Neuronal stem cell (in vitro differentiated cells): ENCODE data around the gene CDCA7.

ENCODE experiments used
- DNase-seq: peaks from one replicate; pipeline ENCODE4 v3.0.0-alpha.2; 2013; ENCODE audit warnings: low spot score
- H2AFZ ChIP-seq: one replicate; pipeline ENCODE4 v1.6.1; 2013; ENCODE audit warnings: mild to moderate bottlenecking, low read length, inconsistent platforms
- H2AK5ac ChIP-seq: 2 replicates; pipeline ENCODE4 v1.6.1; 2013; ENCODE audit warnings: low read depth, mild to moderate bottlenecking, inconsistent platforms, low read length, moderate library complexity, mixed read lengths
- H2BK120ac ChIP-seq: 2 replicates; pipeline ENCODE4 v1.6.1; 2013; ENCODE audit warnings: low read depth, mild to moderate bottlenecking, inconsistent platforms, low read length, moderate library complexity, mixed read lengths
- H2BK12ac ChIP-seq: one replicate; pipeline ENCODE4 v1.6.1; 2013; ENCODE audit warnings: low read length, inconsistent platforms
- H2BK15ac ChIP-seq: 2 replicates; pipeline ENCODE4 v1.6.1; 2013; ENCODE audit warnings: mild to moderate bottlenecking, low read length, inconsistent platforms, mixed read lengths
- H2BK5ac ChIP-seq: one replicate; pipeline ENCODE4 v1.6.1; 2013; ENCODE audit warnings: inconsistent platforms, mild to moderate bottlenecking, low read length, moderate library complexity
- H3K14ac ChIP-seq: one replicate; pipeline ENCODE4 v1.6.1; 2013; ENCODE audit warnings: low read length, inconsistent platforms
- H3K18ac ChIP-seq: 2 replicates; pipeline ENCODE4 v1.6.1; 2013; ENCODE audit warnings: low read length, inconsistent platforms
- H3K23ac ChIP-seq: 2 replicates; pipeline ENCODE4 v1.6.1; 2013; ENCODE audit warnings: low read depth, mild to moderate bottlenecking, mixed read lengths, low read length, inconsistent platforms; ENCODE audit not compliant: poor library complexity
- H3K27ac ChIP-seq: replicated peaks from 3 replicates; pipeline ENCODE4 v1.5.1; 2013; ENCODE audit warnings: low read length, inconsistent platforms
- H3K27me3 ChIP-seq, 3 experiments: 2 replicates each; pipeline ENCODE4 v1.6.1; 2013; ENCODE audit warnings: low read length in 3 of 3, mild to moderate bottlenecking in 2 of 3, inconsistent platforms in 1 of 3, low read depth in 1 of 3, mixed read lengths in 1 of 3, moderate library complexity in 1 of 3; ENCODE audit not compliant: control insufficient read depth in 3 of 3, insufficient read depth in 3 of 3
- H3K36me3 ChIP-seq, 2 donors: replicated peaks in 1 of 2; 2 replicates each; pipeline ENCODE4 v1.6.1; 2013; ENCODE audit warnings: low read length in 2 of 2; ENCODE audit not compliant: control insufficient read depth in 2 of 2, insufficient read depth in 2 of 2
- H3K4ac ChIP-seq: 2 replicates; pipeline ENCODE4 v1.6.1; 2013; ENCODE audit warnings: inconsistent platforms, mild to moderate bottlenecking, low read length, moderate library complexity
- H3K4me1 ChIP-seq, 2 donors: 1 replicate in 1 of 2; 2 replicates in 1 of 2; pipeline ENCODE4 v1.6.1; 2013; ENCODE audit warnings: low read length in 2 of 2, low read depth in 1 of 2; ENCODE audit not compliant: control insufficient read depth in 2 of 2, insufficient read depth in 1 of 2
- H3K4me2 ChIP-seq: one replicate; pipeline ENCODE4 v1.6.1; 2013; ENCODE audit warnings: mild to moderate bottlenecking, low read length, inconsistent platforms; ENCODE audit not compliant: insufficient read depth, poor library complexity, severe bottlenecking
- H3K4me3 ChIP-seq, 2 donors: 2 replicates each; pipeline ENCODE4 v1.5.1; 2013; ENCODE audit warnings: low read length in 2 of 2, mild to moderate bottlenecking in 2 of 2, inconsistent platforms in 1 of 2, moderate library complexity in 1 of 2
- H3K79me1 ChIP-seq: one replicate; pipeline ENCODE4 v1.6.1; 2013; ENCODE audit warnings: low read depth, mild to moderate bottlenecking, inconsistent platforms, low read length, moderate library complexity
- H3K9ac ChIP-seq: one replicate; pipeline ENCODE4 v1.6.1; 2013; ENCODE audit warnings: mild to moderate bottlenecking, low read depth, low read length, inconsistent platforms; ENCODE audit not compliant: poor library complexity
- H3K9me3 ChIP-seq, 2 donors: replicated peaks in 1 of 2; 2 replicates each; pipeline versions ENCODE3 to v1.6.1; 2013; ENCODE audit warnings: low read length in 2 of 2, mild to moderate bottlenecking in 2 of 2, inconsistent platforms in 1 of 2, low read depth in 1 of 2, mixed read lengths in 1 of 2, moderate library complexity in 1 of 2; ENCODE audit not compliant: control insufficient read depth in 2 of 2, insufficient read depth in 1 of 2
- H4K8ac ChIP-seq: one replicate; pipeline ENCODE4 v1.6.1; 2013; ENCODE audit warnings: low read depth, mild to moderate bottlenecking, inconsistent platforms, low read length, moderate library complexity
- H4K91ac ChIP-seq: one replicate; pipeline ENCODE4 v1.6.1; 2013; ENCODE audit warnings: low read length, low read depth, mild to moderate bottlenecking, inconsistent platforms; ENCODE audit not compliant: poor library complexity
- WGBS, 2 donors: extraction: QIAGEN DNeasy Blood & Tissue Kit; methylation state at CpG; one replicate each; pipeline ENCODE4 v1.1.7; 2013; ENCODE audit warnings: missing lambda C conversion rate in 2 of 2, mixed read lengths in 1 of 2; ENCODE audit not compliant: insufficient read length in 2 of 2, insufficient replicate concordance in 1 of 2; ENCODE audit errors: extremely low coverage in 2 of 2; 5-methylcytosine and 5-hydroxymethylcytosine counted together

CDCA7 gene

GRCh38 chr2:173399229-173399628 lies 44.6 kb downstream of the CDCA7 start:
- Histone ChIP-seq H2BK12ac (no peak overlapping the region), H3K4me2 (no peak overlapping the region), H3K36me3 (no peaks in the 10 kb centered on the region), H3K14ac (no peak overlapping the region), H3K27me3 (no peaks in the 10 kb centered on the region), H4K91ac (no peak overlapping the region), H2BK15ac (no peak overlapping the region), H3K4me3 (no peak overlapping the region), H3K27ac (no peak overlapping the region), H3K18ac (no peak overlapping the region), H3K9ac (no peak overlapping the region), H2AFZ (no peak overlapping the region), H3K23ac (no peak overlapping the region), H3K4me1 (peaks cover 1 to 10% of the 10 kb centered on the region in 2 donors), H3K79me1 (no peaks in the 10 kb centered on the region), H2BK120ac (no peak overlapping the region), H2AK5ac (no peak overlapping the region), H4K8ac (no peak overlapping the region), H3K4ac (no peak overlapping the region), H3K9me3 (peaks cover 0 to 2% of the 10 kb centered on the region in 2 donors), H2BK5ac (no peak overlapping the region)
- DNase-seq: no peak
- WGBS, 2 donors: no CpG with 5 or more reads among the region's 4 CpGs

GRCh38 chr2:173400760-173401159 lies 46.1 kb downstream of the CDCA7 start:
- Histone ChIP-seq H3K27ac (no peak overlapping the region), H2BK15ac (no peak overlapping the region), H3K79me1 (no peaks in the 10 kb centered on the region), H4K8ac (no peak overlapping the region), H2AK5ac (no peak overlapping the region), H3K27me3 (no peaks in the 10 kb centered on the region), H3K9ac (no peak overlapping the region), H3K9me3 (peaks cover 0 to 2% of the 10 kb centered on the region in 2 donors), H2BK120ac (no peak overlapping the region), H3K4me1 (peaks cover 0 to 3% of the 10 kb centered on the region in 2 donors), H2AFZ (peak overlapping the region; percentile 36), H3K4me3 (no peak overlapping the region), H3K14ac (no peak overlapping the region), H3K23ac (no peak overlapping the region), H4K91ac (no peak overlapping the region), H2BK12ac (no peak overlapping the region), H3K36me3 (no peaks in the 10 kb centered on the region), H2BK5ac (no peak overlapping the region), H3K4me2 (no peak overlapping the region), H3K18ac (no peak overlapping the region), H3K4ac (no peak overlapping the region)
- WGBS, 2 donors: no CpG with 5 or more reads among the region's 4 CpGs
- DNase-seq: no peak

- no peak overlapping the region for H3K18ac ChIP-seq
- H2AFZ ChIP-seq: peak overlapping the region; percentile 80
- H2BK5ac ChIP-seq: no peak overlapping the region
- no peak overlapping the region for H3K4ac ChIP-seq
- peaks cover 0 to 3% of the 10 kb centered on the region in 2 donors for H3K4me1 ChIP-seq
- no peak overlapping the region for H2BK12ac ChIP-seq
- H2BK15ac ChIP-seq: no peak overlapping the region
- no peak overlapping the region for H2AK5ac ChIP-seq
- H3K36me3 ChIP-seq: no peaks in the 10 kb centered on the region
- WGBS, 2 donors: no CpG with 5 or more reads among the region's 7 CpGs
- no peaks in the 10 kb centered on the region for H3K9me3 ChIP-seq
- H3K27ac ChIP-seq: no peak overlapping the region
- H4K91ac ChIP-seq: no peak overlapping the region
- no peaks in the 10 kb centered on the region for H3K79me1 ChIP-seq
- H3K27me3 ChIP-seq: no peaks in the 10 kb centered on the region
- no peak for DNase-seq
- peak overlapping the region; percentile 29 for H3K4me2 ChIP-seq
- no peak overlapping the region for H3K23ac ChIP-seq
- no peak overlapping the region for H2BK120ac ChIP-seq
- H3K4me3 ChIP-seq: no peak overlapping the region
- H4K8ac ChIP-seq: no peak overlapping the region
- H3K9ac ChIP-seq: no peak overlapping the region
- H3K14ac ChIP-seq: no peak overlapping the region
Measured at GRCh38 chr2:173401716-173402326, 47.1 kb downstream of the CDCA7 start.

GRCh38 chr2:173402405-173402974 lies 47.8 kb downstream of the CDCA7 start:
- no peaks in the 10 kb centered on the region for H3K9me3 ChIP-seq
- no peak overlapping the region for H3K4ac ChIP-seq
- H2BK120ac ChIP-seq: no peak overlapping the region
- H3K27me3 ChIP-seq: no peaks in the 10 kb centered on the region
- no peak overlapping the region for H4K91ac ChIP-seq
- no peak overlapping the region for H3K18ac ChIP-seq
- H2AFZ ChIP-seq: peak overlapping the region; percentile 80
- WGBS, 2 donors: no CpG with 5 or more reads among the region's 21 CpGs
- H3K9ac ChIP-seq: no peak overlapping the region
- H3K23ac ChIP-seq: no peak overlapping the region
- no peak overlapping the region for H4K8ac ChIP-seq
- no peak overlapping the region for H3K27ac ChIP-seq
- no peak overlapping the region for H3K14ac ChIP-seq
- no peak overlapping the region for H3K4me3 ChIP-seq
- no peak overlapping the region for H2AK5ac ChIP-seq
- peak; percentile 81 for DNase-seq
- H2BK5ac ChIP-seq: no peak overlapping the region
- no peaks in the 10 kb centered on the region for H3K79me1 ChIP-seq
- H3K4me2 ChIP-seq: no peak overlapping the region
- H2BK12ac ChIP-seq: no peak overlapping the region
- H2BK15ac ChIP-seq: no peak overlapping the region
- no peaks in the 10 kb centered on the region for H3K36me3 ChIP-seq
- peaks cover 0 to 3% of the 10 kb centered on the region in 2 donors for H3K4me1 ChIP-seq
